Prostate gland (tissue), 2 donors: ENCODE data around the gene PPP1R12B. TPM values are rescaled to one million over a fixed set of nuclear protein-coding genes. Genes with fewer than 3 reads are reported as not detected.
"Not testable (repeated sequence)": the region's sequence is repeated elsewhere in the genome, so short reads cannot be mapped to it uniquely, and the experiment has no call there.

Source experiments
- DNase-seq: peaks from one replicate; pipeline ENCODE4 v3.0.0-alpha.2; 2019; ENCODE audit warnings: low spot score
- H3K27ac ChIP-seq, 2 donors: fragments of 200-600 bp; sonication (generic); 2 replicates each; pipeline ENCODE4 v1.5.1; 2017 to 2019
- H3K27me3 ChIP-seq: fragments of 200-600 bp; sonication (generic); replicated peaks from 2 replicates; pipeline ENCODE4 v1.5.1; 2019; ENCODE audit not compliant: insufficient read depth
- H3K36me3 ChIP-seq, 2 donors: fragments of 200-600 bp; sonication (generic); 1 replicate in 1 of 2; 2 replicates in 1 of 2; pipeline versions ENCODE4 v1.5.1 to v1.8.1; 2017 to 2019
- H3K4me1 ChIP-seq: fragments of 200-600 bp; sonication (generic); replicated peaks from 2 replicates; pipeline ENCODE4 v1.5.1; 2019
- H3K4me3 ChIP-seq, 2 donors: fragments of 200-600 bp; sonication (generic); 2 replicates each; pipeline ENCODE4 v1.5.1; 2017 to 2019
- H3K9me3 ChIP-seq: fragments of 200-600 bp; sonication (generic); 2 replicates; pipeline ENCODE4 v1.5.1; 2017
- POLR2A ChIP-seq: fragments of 450-650 bp; IDR thresholded peaks from one replicate; pipeline ENCODE4 v1.6.1; 2016; ENCODE audit warnings: antibody characterized with exemption, mild to moderate bottlenecking
- POLR2AphosphoS5 ChIP-seq: sonication (generic); formaldehyde crosslinking; IDR thresholded peaks from one replicate; pipeline ENCODE4 v1.6.1; 2017; ENCODE audit warnings: antibody characterized with exemption
- WGBS: methylation state at CpG from one replicate; pipeline ENCODE4 v1.1.5; 2018; 5-methylcytosine and 5-hydroxymethylcytosine counted together
- intact Hi-C: fragments of 100-400 bp; cut with DNase I; formaldehyde crosslinking; loops from one replicate; pipeline ENCODE4 v1.14.2; 2022
- total RNA-seq, 2 donors: library from RNA; depleted of rRNA; stranded (reverse); fragments of >200 nt; gene quantifications; one replicate each; pipeline ENCODE4 v1.1.0, GENCODE V29; 2016
- TF ChIP-seq, protein P1 (sequence below), 4 experiments: fragments of 200-600 bp in 2 of 4; fragments of 450-650 bp in 2 of 4; sonication (generic) in 2 of 4; IDR thresholded peaks; 1 replicate in 3 of 4; 2 replicates in 1 of 4; pipeline ENCODE4 v1.5.1; 2016 to 2019; ENCODE audit warnings: antibody characterized with exemption in 4 of 4, mild to moderate bottlenecking in 2 of 4, moderate library complexity in 2 of 4

Gene PPP1R12B
- total RNA-seq, 2 donors from 2014 or later = 116 to 179 TPM

DNA sequence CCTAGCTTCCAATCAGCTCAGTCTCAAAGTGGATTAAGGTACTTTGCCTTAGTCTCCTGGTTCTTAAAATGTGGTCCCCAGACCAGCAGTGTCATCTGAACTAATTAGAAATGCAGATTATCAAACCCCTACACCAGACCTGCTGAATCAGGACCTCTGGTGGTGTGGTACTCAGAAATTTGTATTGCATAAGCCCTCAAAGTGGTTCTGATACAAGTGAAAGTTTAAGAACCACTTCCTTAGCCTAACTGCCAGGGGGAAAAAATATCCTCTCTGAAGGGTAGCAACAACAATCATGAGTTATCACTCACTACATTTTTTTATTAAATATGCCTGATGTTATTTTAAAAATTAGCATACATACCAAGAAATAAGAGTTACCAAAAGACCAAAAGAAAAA, 131.2 kb downstream of the PPP1R12B start:
- H3K9me3 ChIP-seq, H3K4me1 ChIP-seq, H3K27ac ChIP-seq, DNase-seq, intact Hi-C loops, H3K27me3 ChIP-seq, H3K36me3 ChIP-seq, H3K4me3 ChIP-seq: not testable (repeated sequence)

DNA sequence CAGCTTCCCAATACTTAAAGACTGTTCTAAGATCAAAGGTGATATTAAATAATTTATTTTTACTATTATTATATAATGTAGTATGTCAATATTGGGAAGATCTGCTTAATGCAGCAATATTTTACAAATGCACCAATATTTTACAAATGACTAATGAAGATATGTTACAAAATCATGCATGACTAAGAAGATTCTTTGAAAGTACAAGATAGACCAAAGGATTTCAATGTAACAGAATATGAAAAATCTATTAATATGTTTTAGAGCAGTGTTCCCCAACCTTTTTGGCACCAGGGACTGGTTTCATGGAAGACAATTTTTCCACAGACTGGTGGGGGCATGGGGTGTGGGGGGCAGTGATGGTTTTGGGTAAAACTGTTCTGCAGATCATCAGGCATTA, 132.1 kb downstream of the PPP1R12B start:
- H3K4me1 ChIP-seq, intact Hi-C loops, H3K9me3 ChIP-seq, H3K36me3 ChIP-seq, H3K4me3 ChIP-seq, DNase-seq, H3K27ac ChIP-seq, H3K27me3 ChIP-seq: not testable (repeated sequence)

DNA sequence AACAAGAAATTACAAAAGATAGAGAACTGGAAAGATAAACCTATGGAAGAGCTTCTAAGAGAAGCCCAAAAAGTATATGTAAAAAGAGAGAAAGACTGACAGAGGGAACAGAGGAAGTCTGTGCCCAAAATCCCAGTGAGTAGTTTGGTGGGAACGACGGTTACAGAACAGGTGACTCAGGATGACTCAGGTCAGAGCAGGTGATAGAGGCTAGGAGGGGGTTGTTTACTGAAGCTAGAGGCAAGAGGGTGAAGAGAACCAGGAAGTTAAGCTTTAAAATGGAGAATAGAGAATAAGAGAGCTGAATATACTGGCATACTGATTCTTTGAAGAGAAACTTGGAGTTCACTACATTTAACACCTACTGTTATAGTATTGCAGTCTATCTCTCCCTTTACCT, 134.9 kb downstream of the PPP1R12B start:
- H3K27ac ChIP-seq, DNase-seq: not testable (repeated sequence)
- WGBS = 75% methylated on average over 2 of the region's 2 CpGs

DNA sequence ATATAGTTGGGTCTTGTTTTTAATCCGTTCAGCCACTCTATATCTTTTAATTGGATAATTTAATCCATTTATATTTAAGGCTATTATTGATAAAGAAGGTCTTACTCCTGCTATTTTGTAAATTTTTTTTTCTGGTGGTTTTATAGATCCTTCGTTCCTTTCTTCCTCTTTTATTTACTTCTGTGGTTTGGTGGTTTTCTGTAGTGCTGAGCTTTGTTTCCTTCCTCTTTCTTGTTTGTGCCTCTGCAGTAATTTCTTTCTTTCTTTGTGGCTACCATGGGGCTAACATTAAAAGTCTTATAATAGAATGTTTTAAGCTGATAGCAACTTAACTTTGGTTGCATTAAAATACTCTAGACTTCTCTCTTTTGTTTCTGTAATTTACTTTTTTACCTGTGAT, 135.5 kb downstream of the PPP1R12B start:
- DNase-seq, H3K4me1 ChIP-seq, H3K4me3 ChIP-seq, H3K27me3 ChIP-seq, H3K9me3 ChIP-seq, H3K36me3 ChIP-seq, intact Hi-C loops, H3K27ac ChIP-seq: not testable (repeated sequence)
- WGBS = 77% methylated on average over 2 of the region's 2 CpGs

More for the DNA sequence above, 134.9 kb downstream of the PPP1R12B start:
- H3K9me3 ChIP-seq, H3K4me1 ChIP-seq, intact Hi-C loops, H3K27me3 ChIP-seq, H3K36me3 ChIP-seq, H3K4me3 ChIP-seq: not testable (repeated sequence)

DNA sequence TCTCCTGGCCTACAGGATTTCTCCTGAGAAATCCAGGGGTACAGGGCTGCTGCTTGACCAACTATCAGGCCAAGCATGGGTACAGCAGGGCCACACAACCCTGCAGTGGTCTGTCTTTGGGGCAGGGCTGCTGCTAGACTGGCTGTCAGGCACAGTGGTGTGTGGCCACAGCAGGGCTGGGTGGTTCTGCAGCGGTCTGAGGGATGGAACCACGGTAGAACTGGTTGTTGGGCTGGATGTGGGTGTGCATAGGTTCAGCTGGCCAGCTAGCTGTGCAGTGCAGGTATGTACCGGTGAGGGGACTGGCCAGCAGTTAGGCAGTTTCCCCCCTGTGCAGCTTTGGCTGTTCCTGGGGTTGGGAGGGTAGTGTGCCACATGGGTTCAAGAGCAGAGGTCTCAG, 136.3 kb downstream of the PPP1R12B start:
- H3K27ac ChIP-seq, H3K27me3 ChIP-seq, intact Hi-C loops, DNase-seq, H3K36me3 ChIP-seq, H3K4me3 ChIP-seq, H3K9me3 ChIP-seq, H3K4me1 ChIP-seq: not testable (repeated sequence)
- 93% methylated on average over 3 of the region's 3 CpGs for WGBS

DNA sequence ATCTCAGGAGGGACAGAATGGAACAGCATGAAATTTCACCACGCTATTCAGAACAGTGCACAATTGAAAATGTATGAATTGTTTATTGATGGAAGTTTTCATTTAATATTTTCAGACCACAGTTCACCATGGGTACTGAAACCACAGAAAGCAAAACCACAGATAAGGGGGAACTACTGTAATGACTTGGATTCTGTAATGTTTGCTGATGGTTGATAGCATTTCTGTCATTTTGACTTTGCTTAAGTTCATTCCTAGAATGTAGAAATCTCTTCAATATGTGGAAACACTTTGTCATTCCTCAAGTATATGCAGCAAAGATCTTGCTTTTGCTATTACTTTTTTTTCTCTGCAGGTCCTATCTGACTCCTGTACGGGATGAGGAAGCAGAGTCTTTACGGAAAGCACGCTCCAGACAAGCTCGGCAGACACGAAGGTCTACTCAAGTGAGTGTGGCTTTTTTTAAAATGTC, 139.7 kb downstream of the PPP1R12B start:
- H3K36me3 ChIP-seq, H3K9me3 ChIP-seq, H3K27me3 ChIP-seq, H3K27ac ChIP-seq, DNase-seq, H3K4me3 ChIP-seq, H3K4me1 ChIP-seq, intact Hi-C loops: not testable (repeated sequence)
- 90% methylated on average over 6 of the region's 6 CpGs for WGBS

DNA sequence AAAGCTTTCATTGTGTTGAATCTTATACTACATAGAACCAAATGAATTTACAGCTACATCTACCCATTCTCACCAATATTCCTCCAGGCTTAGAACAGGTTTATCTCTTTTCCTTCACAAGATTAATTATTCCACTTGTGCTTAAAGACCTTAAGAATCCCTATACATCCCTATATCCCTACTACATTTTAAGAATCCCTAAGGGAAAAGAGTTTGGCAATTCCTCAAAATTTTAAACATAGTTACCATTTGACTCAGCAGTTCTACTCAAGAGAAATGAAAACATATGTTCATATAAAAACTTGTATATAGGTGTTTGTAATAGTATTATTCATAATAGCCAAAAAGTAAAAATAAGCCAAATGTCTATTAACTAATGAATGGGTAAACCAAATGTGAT, 140.6 kb downstream of the PPP1R12B start:
- H3K36me3 ChIP-seq, H3K4me3 ChIP-seq, H3K27me3 ChIP-seq, DNase-seq, H3K4me1 ChIP-seq, intact Hi-C loops, H3K27ac ChIP-seq, H3K9me3 ChIP-seq: not testable (repeated sequence)

DNA sequence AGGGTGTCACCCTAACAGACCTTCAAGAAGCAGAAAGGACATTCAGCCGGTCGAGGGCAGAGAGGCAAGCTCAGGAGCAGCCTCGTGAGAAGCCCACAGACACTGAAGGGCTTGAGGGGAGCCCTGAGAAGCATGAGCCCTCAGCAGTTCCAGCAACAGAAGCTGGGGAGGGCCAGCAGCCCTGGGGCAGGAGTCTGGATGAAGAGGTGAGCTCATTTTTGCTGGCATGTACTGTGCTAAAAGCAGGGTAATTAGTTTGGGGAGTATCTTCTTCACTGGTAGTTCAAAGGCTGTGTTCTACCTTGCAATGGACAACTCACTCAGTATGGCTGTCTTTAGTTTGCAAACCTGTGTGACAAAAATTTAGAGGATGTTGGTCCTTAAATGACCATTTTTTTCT, 144.6 kb downstream of the PPP1R12B start:
- DNase-seq, H3K4me3 ChIP-seq, H3K4me1 ChIP-seq, H3K27me3 ChIP-seq, H3K9me3 ChIP-seq, intact Hi-C loops, H3K36me3 ChIP-seq, H3K27ac ChIP-seq: not testable (repeated sequence)
- 90% methylated on average over 3 of the region's 3 CpGs for WGBS

DNA sequence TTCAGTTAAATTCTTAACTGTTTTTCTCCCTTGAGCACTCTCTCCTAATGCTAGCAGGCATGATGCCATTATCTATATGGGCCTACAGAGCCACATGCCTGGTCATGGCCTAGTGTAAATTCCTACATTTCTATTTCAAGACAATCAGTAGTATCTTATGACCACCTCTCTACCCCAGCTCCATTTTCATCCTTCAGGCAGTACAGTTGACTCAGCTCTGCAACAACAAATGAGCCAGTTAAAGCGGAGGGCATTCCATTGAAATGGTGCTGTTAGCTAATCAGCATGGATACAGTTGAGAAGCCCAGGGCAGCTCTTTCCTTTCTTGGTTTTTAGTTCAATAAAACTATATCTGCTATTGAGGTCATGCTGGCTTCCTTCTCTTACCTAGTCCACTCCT, 150.0 kb downstream of the PPP1R12B start:
- H3K27me3 ChIP-seq = no peaks in the 10 kb centered on the region
- WGBS = 100% methylated on average over 1 of the region's 1 CpG
- no peaks in the 10 kb centered on the region for H3K4me1 ChIP-seq
- H3K9me3 ChIP-seq = no peaks in the 10 kb centered on the region
- H3K4me3 ChIP-seq = no peak overlapping the region
- H3K27ac ChIP-seq = no peak overlapping the region
- intact Hi-C loops = loop anchor here (5.0 kb wide), 1 partner anchor 119 kb away; no protein-coding TSS in a partner anchor
- DNase-seq = no peak
- no peaks in the 10 kb centered on the region for H3K36me3 ChIP-seq
- TF ChIP-seq POLR2AphosphoS5 = no peak
- TF ChIP-seq, protein P1, sequence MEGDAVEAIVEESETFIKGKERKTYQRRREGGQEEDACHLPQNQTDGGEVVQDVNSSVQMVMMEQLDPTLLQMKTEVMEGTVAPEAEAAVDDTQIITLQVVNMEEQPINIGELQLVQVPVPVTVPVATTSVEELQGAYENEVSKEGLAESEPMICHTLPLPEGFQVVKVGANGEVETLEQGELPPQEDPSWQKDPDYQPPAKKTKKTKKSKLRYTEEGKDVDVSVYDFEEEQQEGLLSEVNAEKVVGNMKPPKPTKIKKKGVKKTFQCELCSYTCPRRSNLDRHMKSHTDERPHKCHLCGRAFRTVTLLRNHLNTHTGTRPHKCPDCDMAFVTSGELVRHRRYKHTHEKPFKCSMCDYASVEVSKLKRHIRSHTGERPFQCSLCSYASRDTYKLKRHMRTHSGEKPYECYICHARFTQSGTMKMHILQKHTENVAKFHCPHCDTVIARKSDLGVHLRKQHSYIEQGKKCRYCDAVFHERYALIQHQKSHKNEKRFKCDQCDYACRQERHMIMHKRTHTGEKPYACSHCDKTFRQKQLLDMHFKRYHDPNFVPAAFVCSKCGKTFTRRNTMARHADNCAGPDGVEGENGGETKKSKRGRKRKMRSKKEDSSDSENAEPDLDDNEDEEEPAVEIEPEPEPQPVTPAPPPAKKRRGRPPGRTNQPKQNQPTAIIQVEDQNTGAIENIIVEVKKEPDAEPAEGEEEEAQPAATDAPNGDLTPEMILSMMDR (IDR thresholded peaks at IDR 0.05) = no peak
- TF ChIP-seq POLR2A = no peak

DNA sequence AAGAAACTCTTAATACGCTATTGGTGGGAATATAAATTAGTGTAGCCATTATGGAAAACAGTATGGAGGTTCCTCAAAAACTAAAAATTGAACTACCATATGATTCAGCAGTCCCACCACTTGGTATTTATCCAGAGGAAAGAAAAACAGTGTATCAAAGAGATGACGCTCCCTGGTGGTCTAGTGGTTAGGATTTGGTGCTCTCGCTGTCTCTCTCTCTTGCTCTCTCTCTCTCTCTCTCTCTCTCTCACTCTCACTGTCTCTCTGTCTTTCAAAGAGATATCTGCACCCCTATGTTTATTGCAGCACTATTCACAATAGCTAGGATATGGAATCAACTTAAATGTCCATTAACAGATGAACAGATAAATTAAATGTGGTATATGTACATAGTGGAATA, 151.5 kb downstream of the PPP1R12B start:
- H3K36me3 ChIP-seq, H3K9me3 ChIP-seq, H3K27ac ChIP-seq, H3K4me3 ChIP-seq, H3K27me3 ChIP-seq, H3K4me1 ChIP-seq, DNase-seq: not testable (repeated sequence)
- 87% methylated on average over 3 of the region's 3 CpGs for WGBS
- intact Hi-C loops = loop anchor here (5.0 kb wide), 2 partner anchors 102 to 117 kb away; no protein-coding TSS in a partner anchor
